Neutrophil (primary cell): ENCODE measurements around the gene C1QTNF1.

Experiments used
- H3K27ac ChIP-seq: fragments of 200-600 bp; sonication (generic); 2 replicates; pipeline ENCODE4 v1.5.1; 2016; ENCODE audit warnings: mild to moderate bottlenecking, moderate library complexity
- H3K27me3 ChIP-seq: fragments of 200-600 bp; sonication (generic); 2 replicates; pipeline ENCODE4 v1.6.0; 2016; ENCODE audit warnings: mild to moderate bottlenecking
- H3K36me3 ChIP-seq: fragments of 200-600 bp; sonication (generic); 2 replicates; pipeline ENCODE4 v1.5.1; 2017
- H3K4me1 ChIP-seq, 2 experiments: fragments of 200-600 bp in 1 of 2; sonication (generic) in 1 of 2; 1 replicate in 1 of 2; 2 replicates in 1 of 2; pipeline versions ENCODE4 v1.5.1 to v1.6.1; 2013 to 2016; ENCODE audit warnings: low read depth in 1 of 2, low read length in 1 of 2, mild to moderate bottlenecking in 1 of 2, moderate library complexity in 1 of 2; ENCODE audit not compliant: control insufficient read depth in 1 of 2, insufficient read depth in 1 of 2
- H3K4me3 ChIP-seq, 2 experiments: fragments of 200-600 bp in 1 of 2; sonication (generic) in 1 of 2; 1 replicate in 1 of 2; 2 replicates in 1 of 2; pipeline ENCODE4 v1.5.1; 2013 to 2016; ENCODE audit warnings: low read depth in 1 of 2, low read length in 1 of 2, mild to moderate bottlenecking in 1 of 2, moderate library complexity in 1 of 2
- H3K9me3 ChIP-seq: fragments of 200-600 bp; sonication (generic); 2 replicates; pipeline ENCODE4 v1.5.1; 2016
- CTCF ChIP-seq: fragments of 200-600 bp; sonication (generic); IDR thresholded peaks from 2 replicates; pipeline ENCODE4 v1.5.1; 2016; ENCODE audit warnings: antibody characterized with exemption

The C1QTNF1 gene

GRCh38 chr17:79048826-79049755, 25.1 kb downstream of the C1QTNF1 start:
- no peaks in the 10 kb centered on the region for H3K9me3 ChIP-seq
- H3K27me3 ChIP-seq: peaks cover 29% of the 10 kb centered on the region
- no peak for TF ChIP-seq CTCF

GRCh38 chr17:79049821-79050220, 25.9 kb downstream of the C1QTNF1 start:
- Histone ChIP-seq H3K4me3 (no peak overlapping the region), H3K9me3 (no peaks in the 10 kb centered on the region), H3K36me3 (no peaks in the 10 kb centered on the region), H3K4me1 (no peaks in the 10 kb centered on the region), H3K27ac (no peak overlapping the region), H3K27me3 (peaks cover 23% of the 10 kb centered on the region)
- TF ChIP-seq CTCF: no peak

More at GRCh38 chr17:79048826-79049755, 25.1 kb downstream of the C1QTNF1 start:
- Histone ChIP-seq H3K4me1 (no peaks in the 10 kb centered on the region), H3K36me3 (no peaks in the 10 kb centered on the region), H3K27ac (no peak overlapping the region), H3K4me3 (no peak overlapping the region)

- Histone ChIP-seq H3K9me3 (no peaks in the 10 kb centered on the region), H3K27me3 (peaks cover 20% of the 10 kb centered on the region), H3K4me1 (no peaks in the 10 kb centered on the region), H3K36me3 (no peaks in the 10 kb centered on the region), H3K27ac (no peak overlapping the region), H3K4me3 (no peak overlapping the region)
- TF ChIP-seq CTCF: no peak
Measured at GRCh38 chr17:79050551-79050950, 26.6 kb downstream of the C1QTNF1 start.

- H3K4me3 ChIP-seq: no peak overlapping the region
- peaks cover 21% of the 10 kb centered on the region for H3K27me3 ChIP-seq
- H3K27ac ChIP-seq: no peak overlapping the region
- no peaks in the 10 kb centered on the region for H3K36me3 ChIP-seq
- no peak for TF ChIP-seq CTCF
- no peaks in the 10 kb centered on the region for H3K4me1 ChIP-seq
- no peaks in the 10 kb centered on the region for H3K9me3 ChIP-seq
Measured at GRCh38 chr17:79051306-79051705, 27.3 kb downstream of the C1QTNF1 start.

- Histone ChIP-seq H3K27ac (no peak overlapping the region), H3K27me3 (peaks cover 24% of the 10 kb centered on the region), H3K36me3 (no peaks in the 10 kb centered on the region), H3K4me1 (no peaks in the 10 kb centered on the region), H3K4me3 (no peak overlapping the region), H3K9me3 (no peaks in the 10 kb centered on the region)
- no peak for TF ChIP-seq CTCF
Measured at GRCh38 chr17:79052131-79052530, 28.2 kb downstream of the C1QTNF1 start.
